Mammary epithelial cell (primary cell): ENCODE results near the gene DISP3.

Source experiments
- EZH2 ChIP-seq: IDR thresholded peaks from 2 replicates; pipeline ENCODE4 v1.6.1; 2012; ENCODE audit warnings: low read length, inconsistent platforms, borderline replicate concordance
- TF ChIP-seq, protein P1 (sequence below), 2 donors: IDR thresholded peaks in 1 of 2; conservative IDR thresholded peaks in 1 of 2; 2 replicates each; pipeline ENCODE4 v1.5.1; 2011 to 2012; ENCODE audit warnings: inconsistent platforms in 2 of 2, low read length in 2 of 2, mild to moderate bottlenecking in 2 of 2, control low read depth in 1 of 2, low read depth in 1 of 2; ENCODE audit not compliant: insufficient read depth in 1 of 2; ENCODE audit errors: extremely low read depth in 1 of 2

DNA sequence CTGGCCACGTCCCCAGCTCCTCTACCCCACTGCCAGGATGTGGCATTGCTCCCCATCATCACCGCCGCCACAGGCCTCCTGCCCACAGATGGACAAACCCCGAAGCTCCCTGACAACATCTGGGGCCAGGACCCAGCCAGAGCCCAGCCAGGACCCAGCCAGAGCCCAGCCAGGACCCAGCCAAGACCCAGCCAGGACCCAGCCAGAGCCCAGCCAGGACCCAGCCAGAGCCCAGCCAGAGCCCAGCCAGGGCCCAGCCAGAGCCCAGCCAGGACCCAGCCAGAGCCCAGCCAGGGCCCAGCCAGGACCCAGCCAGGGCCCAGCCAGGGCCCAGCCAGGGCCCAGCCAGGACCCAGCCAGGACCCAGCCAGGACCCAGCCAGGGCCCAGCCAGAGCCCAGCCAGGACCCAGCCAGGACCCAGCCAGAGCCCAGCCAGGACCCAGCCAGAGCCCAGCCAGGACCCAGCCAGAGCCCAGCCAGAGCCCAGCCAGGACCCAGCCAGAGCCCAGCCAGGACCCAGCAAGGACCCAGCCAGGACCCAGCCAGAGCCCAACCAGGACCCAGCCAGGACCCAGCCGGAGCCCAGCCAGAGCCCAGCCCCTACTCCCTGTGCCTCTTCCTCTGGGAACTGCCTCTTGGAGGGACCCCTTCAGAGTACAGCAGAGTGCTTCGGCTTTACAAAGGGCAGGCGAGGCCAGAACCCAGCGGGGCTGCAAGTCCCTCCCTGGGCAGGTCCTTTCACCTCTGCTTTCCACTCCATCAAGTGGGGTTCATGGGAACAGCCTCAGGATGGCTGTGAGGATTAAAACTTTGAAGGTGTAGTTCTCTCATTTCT is 43.7 kb downstream of the DISP3 start:
- TF ChIP-seq, protein P1, sequence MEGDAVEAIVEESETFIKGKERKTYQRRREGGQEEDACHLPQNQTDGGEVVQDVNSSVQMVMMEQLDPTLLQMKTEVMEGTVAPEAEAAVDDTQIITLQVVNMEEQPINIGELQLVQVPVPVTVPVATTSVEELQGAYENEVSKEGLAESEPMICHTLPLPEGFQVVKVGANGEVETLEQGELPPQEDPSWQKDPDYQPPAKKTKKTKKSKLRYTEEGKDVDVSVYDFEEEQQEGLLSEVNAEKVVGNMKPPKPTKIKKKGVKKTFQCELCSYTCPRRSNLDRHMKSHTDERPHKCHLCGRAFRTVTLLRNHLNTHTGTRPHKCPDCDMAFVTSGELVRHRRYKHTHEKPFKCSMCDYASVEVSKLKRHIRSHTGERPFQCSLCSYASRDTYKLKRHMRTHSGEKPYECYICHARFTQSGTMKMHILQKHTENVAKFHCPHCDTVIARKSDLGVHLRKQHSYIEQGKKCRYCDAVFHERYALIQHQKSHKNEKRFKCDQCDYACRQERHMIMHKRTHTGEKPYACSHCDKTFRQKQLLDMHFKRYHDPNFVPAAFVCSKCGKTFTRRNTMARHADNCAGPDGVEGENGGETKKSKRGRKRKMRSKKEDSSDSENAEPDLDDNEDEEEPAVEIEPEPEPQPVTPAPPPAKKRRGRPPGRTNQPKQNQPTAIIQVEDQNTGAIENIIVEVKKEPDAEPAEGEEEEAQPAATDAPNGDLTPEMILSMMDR (conservative IDR thresholded peaks at IDR 0.05 in 1 of 2, IDR thresholded peaks at IDR 0.05 in 1 of 2; ENCODE audit: extremely low read depth in 1 of 2, insufficient read depth in 1 of 2, low read depth in 1 of 2, low read length in 2 of 2), result no peak
- no peak for TF ChIP-seq EZH2
